Upper lobe of right lung (tissue), 1 donor: ENCODE measurements around the gene DPF1. TPM values are rescaled to one million over a fixed set of nuclear protein-coding genes. Genes with fewer than 3 reads are reported as not detected.

Source experiments
- ATAC-seq: fragments of 200-7000 bp; cut with Tn5 transposase; one replicate; pipeline ENCODE4 v1.9.1; 2020; ENCODE audit warnings: mild to moderate bottlenecking, moderate library complexity
- DNase-seq: peaks from one replicate; pipeline ENCODE4 v3.0.0-alpha.2; 2020
- H3K27ac ChIP-seq: fragments of 200-600 bp; one replicate; pipeline ENCODE4 v1.8.0; 2022
- H3K27me3 ChIP-seq: fragments of 200-600 bp; one replicate; pipeline ENCODE4 v1.8.0; 2022; ENCODE audit warnings: mild to moderate bottlenecking
- H3K36me3 ChIP-seq: fragments of 200-600 bp; one replicate; pipeline ENCODE4 v1.8.0; 2022
- H3K4me1 ChIP-seq: fragments of 200-600 bp; one replicate; pipeline ENCODE4 v1.8.0; 2022
- H3K4me3 ChIP-seq: fragments of 200-600 bp; one replicate; pipeline ENCODE4 v1.8.0; 2022; ENCODE audit warnings: mild to moderate bottlenecking
- H3K9me3 ChIP-seq: fragments of 200-600 bp; one replicate; pipeline ENCODE4 v1.8.0; 2022
- CTCF ChIP-seq: fragments of 200-600 bp; IDR thresholded peaks from one replicate; pipeline ENCODE4 v1.8.0; 2022; ENCODE audit warnings: antibody characterized with exemption
- intact Hi-C: fragments of 100-400 bp; cut with DNase I; formaldehyde crosslinking; loops from one replicate; pipeline ENCODE4 v1.11.0; 2022
- total RNA-seq: library from RNA; stranded (reverse); fragmentation: NEBNext Ultra II Directional; extraction: Animal tissue kit (Norgen Biotek cat#: 25700); gene quantifications from one replicate; pipeline ENCODE4 v1.2.1, GENCODE V29; 2021
- donor health status: DM: no; HTN: yes; CAD: no; lungs with severe emphysema.

DPF1 gene
- total RNA-seq, 1 donor from 2014 or later = not detected

GRCh38 chr19:38164526-38164925, 59.5 kb downstream of the DPF1 start:
- no peak overlapping the region for H3K27ac ChIP-seq
- H3K4me3 ChIP-seq = no peak overlapping the region
- no peaks in the 10 kb centered on the region for H3K4me1 ChIP-seq
- H3K27me3 ChIP-seq = no peaks in the 10 kb centered on the region
- intact Hi-C loops = no loop called here
- peaks cover 6% of the 10 kb centered on the region for H3K9me3 ChIP-seq
- peaks cover 58% of the 10 kb centered on the region for H3K36me3 ChIP-seq
- no peak for DNase-seq
- no peak for TF ChIP-seq CTCF
- ATAC-seq = no peak

DNA sequence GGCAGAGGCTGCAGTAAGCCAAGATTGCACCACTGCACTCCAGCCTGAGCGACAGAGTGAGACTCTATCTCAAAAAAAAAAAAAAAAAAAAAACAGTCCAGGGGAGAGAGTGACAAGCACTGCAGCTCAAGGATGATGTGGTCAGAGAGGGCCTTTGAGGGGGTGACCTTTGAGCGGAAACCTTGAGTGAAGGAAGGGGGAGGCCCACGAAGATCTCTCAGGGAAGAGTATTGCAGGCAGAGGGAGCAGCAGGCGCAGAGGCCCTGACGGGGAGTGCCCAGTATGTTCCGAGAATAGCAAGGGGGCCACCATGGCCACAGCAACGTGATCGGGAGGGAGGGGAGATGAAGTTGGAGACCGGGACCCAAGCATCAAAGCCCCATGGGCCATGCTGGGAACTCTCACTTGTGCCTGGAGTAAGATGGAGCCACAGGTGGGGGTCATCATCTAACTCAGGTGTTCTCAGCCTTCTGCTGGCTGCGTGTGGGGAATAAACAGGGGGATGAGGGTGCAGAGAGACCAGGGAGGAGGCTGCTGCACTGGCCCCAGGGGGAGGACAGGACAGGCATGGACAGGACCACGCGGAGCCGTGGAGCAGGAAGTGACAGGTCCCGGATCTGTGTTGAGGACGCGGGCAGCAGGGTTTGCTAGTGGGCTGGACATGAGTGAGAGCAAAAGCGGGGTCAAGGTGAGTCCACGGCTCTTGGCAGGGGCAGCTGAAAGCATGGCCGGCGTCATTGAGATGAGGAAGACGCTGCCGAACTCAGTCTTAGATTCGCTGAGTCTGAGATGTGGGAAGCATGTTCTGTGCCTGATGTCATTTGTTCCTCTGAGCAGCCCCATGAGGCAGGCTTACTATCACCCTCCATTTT, 60.4 kb downstream of the DPF1 start:
- Histone ChIP-seq H3K27ac (no peak overlapping the region), H3K4me3 (no peak overlapping the region), H3K36me3 (peaks cover 51% of the 10 kb centered on the region), H3K4me1 (no peaks in the 10 kb centered on the region), H3K27me3 (no peaks in the 10 kb centered on the region), H3K9me3 (peaks cover 6% of the 10 kb centered on the region)
- ATAC-seq (no peak), DNase-seq (no peak)
- TF ChIP-seq CTCF = no peak
- intact Hi-C loops = no loop called here

- intact Hi-C loops = no loop called here
- no peak overlapping the region for H3K4me3 ChIP-seq
- TF ChIP-seq CTCF = no peak
- H3K27me3 ChIP-seq = no peaks in the 10 kb centered on the region
- no peak overlapping the region for H3K27ac ChIP-seq
- H3K4me1 ChIP-seq = no peaks in the 10 kb centered on the region
- DNase-seq (no peak), ATAC-seq (no peak)
- peaks cover 6% of the 10 kb centered on the region for H3K9me3 ChIP-seq
- H3K36me3 ChIP-seq = peaks cover 45% of the 10 kb centered on the region
These were observed 61.4 kb downstream of the DPF1 start for GRCh38 chr19:38162632-38163031.

DNA sequence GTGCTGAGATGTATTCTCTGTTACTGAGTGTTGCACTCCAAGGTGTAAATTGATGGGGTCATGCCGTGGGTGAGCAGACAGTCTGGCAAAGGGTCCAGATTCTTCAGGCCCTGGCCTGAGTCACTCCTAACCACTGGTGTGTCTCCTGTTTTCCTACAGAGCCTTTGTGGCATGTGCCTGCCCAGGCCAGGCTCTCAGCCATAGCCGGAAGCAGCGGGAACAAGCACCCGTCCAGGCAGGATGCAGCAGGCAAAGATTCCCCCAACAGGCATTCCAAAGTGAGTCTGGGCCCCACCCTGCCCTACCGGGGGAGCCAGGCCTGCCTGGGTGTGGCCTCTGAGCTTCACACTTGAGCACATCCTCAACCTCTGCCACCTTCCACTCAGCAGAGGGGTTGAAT, 61.9 kb downstream of the DPF1 start:
- no peak for ATAC-seq
- no peak for TF ChIP-seq CTCF
- Histone ChIP-seq H3K27me3 (no peaks in the 10 kb centered on the region), H3K27ac (no peak overlapping the region), H3K4me3 (no peak overlapping the region), H3K9me3 (peaks cover 6% of the 10 kb centered on the region), H3K36me3 (peaks cover 43% of the 10 kb centered on the region), H3K4me1 (no peaks in the 10 kb centered on the region)
- intact Hi-C loops = no loop called here
- no peak for DNase-seq

Other genes starting within 250 kb of the DPF1 start
- gene PPP1R14A, start 32.2 kb upstream of the DPF1 start, total RNA-seq = 113 TPM
- gene SPINT2, start 40.4 kb upstream of the DPF1 start, total RNA-seq = 231 TPM
- gene C19orf33, start 80.0 kb upstream of the DPF1 start, total RNA-seq = 63.0 TPM
- 37.3 TPM for gene YIF1B, start 91.7 kb upstream of the DPF1 start, total RNA-seq
- 13.1 TPM for gene KCNK6, start 95.6 kb upstream of the DPF1 start, total RNA-seq
- gene CATSPERG, start 111.6 kb upstream of the DPF1 start, total RNA-seq = 10.6 TPM
- 123 TPM for gene PSMD8, start 150.3 kb upstream of the DPF1 start, total RNA-seq
- not detected for gene GGN, start 163.8 kb upstream of the DPF1 start, total RNA-seq
- gene SPRED3, start 164.5 kb upstream of the DPF1 start, total RNA-seq = 1.6 TPM
- gene FAM98C, start 178.9 kb upstream of the DPF1 start, total RNA-seq = 16.2 TPM
- 7.6 TPM for gene RASGRP4, start 202.0 kb upstream of the DPF1 start, total RNA-seq
- gene RYR1, start 209.5 kb upstream of the DPF1 start, total RNA-seq = 6.5 TPM